Mucosa of stomach (tissue), 1 donor: Measurements from ENCODE around the gene CCR6.
"Not testable (repeated sequence)": the region's sequence is repeated elsewhere in the genome, so short reads cannot be mapped to it uniquely, and the experiment has no call there.

Source experiments
- H3K27me3 ChIP-seq: one replicate; pipeline ENCODE4 v1.7.0; 2013; ENCODE audit warnings: mild to moderate bottlenecking, low read length; ENCODE audit not compliant: control insufficient read depth, insufficient read depth
- H3K36me3 ChIP-seq: one replicate; pipeline ENCODE4 v1.7.0; 2013; ENCODE audit warnings: low read length; ENCODE audit not compliant: control insufficient read depth, insufficient read depth
- H3K4me1 ChIP-seq: one replicate; pipeline ENCODE4 v1.7.0; 2013; ENCODE audit warnings: mild to moderate bottlenecking, low read length; ENCODE audit not compliant: control insufficient read depth, insufficient read depth
- H3K4me3 ChIP-seq: one replicate; pipeline ENCODE4 v1.7.0; 2013; ENCODE audit warnings: low read length
- H3K9ac ChIP-seq: one replicate; pipeline ENCODE4 v1.7.0; 2013; ENCODE audit warnings: mild to moderate bottlenecking, low read length, moderate library complexity
- H3K9me3 ChIP-seq: one replicate; pipeline ENCODE4 v1.7.0; 2013; ENCODE audit warnings: mild to moderate bottlenecking, low read length, moderate library complexity; ENCODE audit not compliant: control insufficient read depth
- donor health status: Pancreatic carcinoma.

Gene CCR6

DNA sequence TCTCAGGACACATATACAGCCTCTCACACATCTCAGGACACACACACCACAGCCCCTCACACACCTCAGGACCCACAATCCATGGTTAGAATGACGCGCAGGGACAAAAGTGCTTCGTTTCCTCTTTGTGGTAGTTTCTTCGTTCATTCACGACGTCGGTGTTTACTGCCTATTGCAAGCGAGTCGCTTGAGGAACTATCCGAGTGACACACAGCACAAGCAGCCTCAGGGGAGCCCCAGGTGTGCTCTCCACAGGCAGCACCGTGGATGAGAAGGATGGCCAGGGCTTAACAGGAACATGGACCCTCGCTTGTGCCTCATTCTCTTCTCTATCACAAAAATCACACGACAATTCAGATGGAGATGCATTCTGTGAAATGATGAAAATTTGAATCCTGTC, 47.0 kb downstream of the CCR6 start:
- not testable (repeated sequence) for H3K4me1 ChIP-seq, H3K36me3 ChIP-seq, H3K27me3 ChIP-seq, H3K9ac ChIP-seq, H3K9me3 ChIP-seq, H3K4me3 ChIP-seq

DNA sequence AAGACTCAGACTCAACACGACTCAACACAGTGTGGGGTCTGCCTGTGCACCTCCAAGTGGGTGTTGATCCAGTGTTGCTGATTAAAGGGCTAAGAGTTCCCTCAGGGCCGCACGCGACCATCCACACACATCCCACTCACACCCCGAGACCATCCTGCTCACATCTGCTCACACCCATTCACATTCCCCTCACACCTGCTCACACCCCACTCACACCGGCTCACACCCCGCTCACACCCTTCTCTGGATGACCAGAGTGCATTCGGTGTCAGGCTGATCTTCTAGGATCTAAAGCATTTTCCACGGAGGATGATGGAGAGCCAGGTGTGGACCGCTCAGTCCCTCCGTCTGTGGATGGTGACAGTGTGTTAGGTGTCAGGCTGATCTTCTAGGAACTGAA, 48.4 kb downstream of the CCR6 start:
- not testable (repeated sequence) for H3K9ac ChIP-seq

DNA sequence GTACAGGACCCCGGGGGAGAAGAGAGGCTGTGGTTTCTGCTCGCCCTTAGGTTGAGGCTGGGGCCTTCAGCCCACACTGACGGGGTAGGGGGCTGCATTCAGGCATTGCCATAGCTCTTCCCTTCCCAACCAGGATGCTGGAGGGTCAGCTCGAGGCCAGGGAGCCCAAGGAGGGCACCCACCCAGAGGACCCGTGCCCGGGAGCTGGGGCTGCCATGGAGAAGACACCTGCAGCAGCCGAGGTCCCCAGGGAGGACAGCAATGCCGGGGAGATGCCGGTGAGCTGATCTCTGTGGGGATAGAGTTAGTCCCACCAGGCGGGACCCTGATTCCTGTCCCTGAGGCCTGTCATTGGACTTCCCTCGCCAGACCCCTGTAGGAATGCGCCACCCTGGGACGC, 49.1 kb downstream of the CCR6 start:
- H3K9ac ChIP-seq, H3K4me1 ChIP-seq, H3K36me3 ChIP-seq, H3K4me3 ChIP-seq, H3K27me3 ChIP-seq, H3K9me3 ChIP-seq: not testable (repeated sequence)

More for the DNA sequence above, 48.4 kb downstream of the CCR6 start:
- H3K27me3 ChIP-seq, H3K36me3 ChIP-seq, H3K9me3 ChIP-seq, H3K4me1 ChIP-seq, H3K4me3 ChIP-seq: not testable (repeated sequence)

DNA sequence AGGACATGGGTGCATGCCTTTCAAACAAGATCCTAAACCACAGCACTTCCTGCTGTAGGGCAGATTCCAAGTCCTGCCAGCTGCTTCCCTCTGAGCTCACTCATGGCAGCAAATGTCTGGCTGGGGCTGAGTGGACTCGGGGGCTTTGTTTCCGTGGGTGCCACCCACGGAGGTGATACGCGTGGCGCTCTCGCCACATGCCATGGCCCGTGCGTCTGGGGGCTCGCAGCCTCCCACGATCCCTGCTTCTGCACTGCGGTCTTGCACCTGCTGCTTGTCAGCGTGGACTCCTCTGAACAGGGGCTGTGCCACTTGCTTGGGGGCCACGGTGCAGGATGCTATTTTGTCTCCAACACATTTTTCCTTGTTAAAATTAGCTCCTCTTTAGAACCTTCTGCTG, 54.4 kb downstream of the CCR6 start:
- H3K36me3 ChIP-seq, H3K4me3 ChIP-seq, H3K27me3 ChIP-seq, H3K9me3 ChIP-seq, H3K9ac ChIP-seq, H3K4me1 ChIP-seq: not testable (repeated sequence)

DNA sequence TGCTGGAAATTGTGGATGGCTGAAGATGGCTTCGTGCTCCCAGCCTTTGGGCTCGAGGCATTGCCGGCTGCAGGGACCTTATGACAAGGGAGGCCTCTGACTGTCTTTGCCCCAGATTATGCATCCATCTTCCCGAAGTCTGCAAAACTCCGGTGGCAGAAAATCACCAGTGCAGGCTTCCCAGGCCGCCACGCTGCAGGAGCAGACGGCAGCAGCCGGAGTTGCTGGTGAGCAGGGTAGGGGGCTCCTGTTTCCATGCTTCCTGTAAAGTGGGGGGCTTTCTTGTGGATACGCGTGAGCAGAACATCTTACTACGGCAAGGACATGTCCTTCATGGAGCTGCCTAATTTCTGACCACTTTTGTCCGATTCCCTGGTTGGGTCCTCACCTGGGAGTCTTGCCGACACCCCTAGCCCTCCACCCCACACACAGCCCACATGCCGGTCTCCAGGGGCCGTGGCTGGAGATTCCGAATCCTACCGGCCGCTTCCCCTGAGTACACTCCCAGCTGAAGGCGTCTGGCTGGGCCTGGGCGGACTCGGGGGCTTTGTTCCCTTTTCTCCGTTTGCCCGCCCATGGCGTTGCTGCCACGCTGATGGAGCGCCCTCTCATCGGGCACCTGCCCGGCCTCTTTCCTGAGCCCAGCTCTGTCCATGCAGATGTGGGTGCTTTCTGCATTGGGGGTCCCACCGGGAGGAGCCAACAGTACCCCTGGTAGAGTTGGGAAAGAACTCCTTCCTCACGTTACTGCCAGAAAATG, 56.2 kb downstream of the CCR6 start:
- H3K27me3 ChIP-seq, H3K4me1 ChIP-seq, H3K4me3 ChIP-seq, H3K9ac ChIP-seq, H3K36me3 ChIP-seq, H3K9me3 ChIP-seq: not testable (repeated sequence)

DNA sequence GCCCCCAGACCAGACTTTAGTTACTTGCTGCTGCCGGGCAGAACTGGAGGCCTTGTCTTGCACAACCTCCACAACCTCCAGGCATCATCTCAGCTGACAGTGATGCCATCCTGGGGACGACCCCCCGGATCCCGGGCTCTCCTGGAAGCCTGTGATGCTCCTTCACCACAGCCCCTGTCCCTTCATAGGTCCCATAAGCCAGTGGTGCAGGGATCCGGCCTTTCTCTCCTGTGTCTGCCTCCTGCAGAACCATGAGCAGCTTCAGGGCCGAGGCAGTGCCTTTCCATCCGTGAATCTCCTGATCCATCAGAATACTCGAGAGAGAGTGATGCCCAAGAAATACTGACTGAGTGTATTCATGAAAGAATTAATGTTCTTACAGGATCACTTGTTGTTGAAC, 57.2 kb downstream of the CCR6 start:
- not testable (repeated sequence) for H3K9me3 ChIP-seq, H3K4me3 ChIP-seq, H3K27me3 ChIP-seq, H3K4me1 ChIP-seq, H3K36me3 ChIP-seq, H3K9ac ChIP-seq

DNA sequence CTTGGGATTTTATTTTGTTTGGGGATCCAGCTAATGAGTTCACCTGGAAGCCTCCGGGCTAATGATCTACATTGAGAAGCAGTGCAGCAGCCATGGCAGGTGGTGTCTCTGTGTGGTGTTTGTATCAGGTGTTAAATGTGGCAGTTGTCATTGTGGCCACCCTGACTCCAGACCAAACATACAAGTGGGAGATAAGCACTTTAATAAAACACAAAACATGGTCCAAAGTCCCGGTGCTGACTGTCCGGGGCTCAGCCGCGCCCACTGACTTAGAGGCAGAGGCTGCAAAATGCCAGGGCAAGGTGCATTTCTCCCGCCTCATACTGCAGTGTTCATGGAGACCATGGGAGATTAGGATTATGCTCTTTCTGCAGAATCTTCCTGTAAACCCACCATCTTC, 58.5 kb downstream of the CCR6 start:
- H3K36me3 ChIP-seq, H3K9ac ChIP-seq, H3K4me3 ChIP-seq: not testable (repeated sequence)

DNA sequence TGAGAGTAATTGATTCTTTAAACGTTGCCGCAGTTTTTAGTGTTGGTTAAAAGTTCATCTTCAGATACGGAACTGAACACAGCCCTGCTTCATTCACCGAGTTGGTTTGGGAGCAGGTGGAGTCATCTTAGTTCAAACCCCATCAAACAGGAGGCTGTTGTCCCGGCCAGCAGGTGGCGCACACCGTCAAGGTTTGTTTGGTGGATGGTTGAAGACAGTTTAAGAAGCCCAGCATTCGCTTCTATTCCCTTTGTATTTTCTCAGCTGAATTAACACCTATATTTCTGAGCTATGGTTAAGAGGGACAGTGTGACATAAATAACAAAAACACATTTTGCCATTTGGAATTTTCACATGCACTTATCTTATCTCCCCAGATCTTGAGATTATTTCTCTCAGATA, 60.0 kb downstream of the CCR6 start:
- not testable (repeated sequence) for H3K9me3 ChIP-seq

More for the DNA sequence above, 58.5 kb downstream of the CCR6 start:
- H3K9me3 ChIP-seq, H3K4me1 ChIP-seq, H3K27me3 ChIP-seq: not testable (repeated sequence)

DNA sequence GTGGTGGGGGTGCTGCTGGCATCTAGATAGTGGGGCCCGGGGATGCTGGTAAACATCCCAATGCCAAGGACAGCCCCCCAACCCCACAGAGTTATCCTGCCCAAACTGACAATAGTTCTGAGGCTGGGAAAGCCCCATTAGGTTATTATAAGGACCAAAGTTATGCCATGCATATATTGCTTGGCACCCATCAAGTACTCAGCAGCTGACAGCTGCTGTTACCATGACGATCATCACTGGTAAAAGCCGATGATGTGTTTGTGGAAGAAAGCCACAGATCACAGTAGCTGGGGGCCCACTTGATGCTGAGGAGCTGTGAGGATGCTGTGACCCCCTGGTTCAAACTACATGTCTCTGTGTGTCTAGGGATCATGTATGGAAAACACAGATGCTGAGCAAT, 62.2 kb downstream of the CCR6 start:
- H3K36me3 ChIP-seq, H3K9ac ChIP-seq, H3K4me3 ChIP-seq, H3K27me3 ChIP-seq, H3K4me1 ChIP-seq, H3K9me3 ChIP-seq: not testable (repeated sequence)

More for the DNA sequence above, 60.0 kb downstream of the CCR6 start:
- not testable (repeated sequence) for H3K9ac ChIP-seq, H3K36me3 ChIP-seq, H3K4me1 ChIP-seq, H3K4me3 ChIP-seq, H3K27me3 ChIP-seq

DNA sequence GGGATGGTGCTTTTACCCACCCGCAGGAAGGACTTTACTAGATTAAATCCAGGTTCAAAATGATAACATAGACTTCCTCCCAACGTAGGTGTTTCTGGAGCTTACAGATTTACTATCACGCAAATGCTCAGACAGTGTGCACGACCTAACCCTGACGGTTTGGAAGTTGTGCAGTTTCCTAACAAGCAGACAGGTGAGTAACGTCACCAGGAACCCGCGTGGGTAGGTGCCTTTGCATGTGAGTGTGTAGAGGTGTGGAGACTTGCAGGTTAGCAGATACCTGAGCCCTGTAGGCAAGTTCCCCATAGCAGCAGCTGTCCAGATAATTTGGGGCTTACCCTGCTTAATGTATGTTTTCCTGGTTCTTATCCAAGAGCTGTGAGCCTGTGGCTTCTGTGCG, 64.4 kb downstream of the CCR6 start:
- H3K4me1 ChIP-seq, H3K9ac ChIP-seq, H3K36me3 ChIP-seq, H3K4me3 ChIP-seq, H3K27me3 ChIP-seq, H3K9me3 ChIP-seq: not testable (repeated sequence)
